NCI-H748 (cell line): ENCODE results near the gene ITGB1BP2.
"Not testable (repeated sequence)": the region's sequence is repeated elsewhere in the genome, so short reads cannot be mapped to it uniquely, and the experiment has no call there.

Experiments used
- DNase-seq: peaks from one replicate; lab custom pipeline; 2025; ENCODE audit not compliant: unreplicated experiment; lab: John Stamatoyannopoulos, UW

ITGB1BP2 gene

GRCh38 chrX:71301195-71301924 lies at the start of gene ITGB1BP2:
Gene ITGB1BP2 (plus strand): TSS chrX:71301750. CDS start chrX:71301807, 57 bp downstream.
- no peak for DNase-seq

GRCh38 chrX:71252221-71252620 lies 49.3 kb upstream of the ITGB1BP2 start:
- DNase-seq: no peak

- peak; percentile 63 for DNase-seq
Measured at GRCh38 chrX:71253253-71254091, 48.1 kb upstream of the ITGB1BP2 start.

- peak; percentile 89 for DNase-seq
Measured at GRCh38 chrX:71254092-71254963, 47.2 kb upstream of the ITGB1BP2 start, which contains the start of gene ZMYM3. Gene ZMYM3 (minus strand): TSS chrX:71254140. CDS start chrX:71253255, 885 bp downstream.

GRCh38 chrX:71256051-71256450 lies 45.5 kb upstream of the ITGB1BP2 start:
- DNase-seq: no peak

- DNase-seq: no peak
Measured at GRCh38 chrX:71256856-71257255, 44.7 kb upstream of the ITGB1BP2 start.

- DNase-seq: not testable (repeated sequence)
Measured at GRCh38 chrX:71268624-71269023, 32.9 kb upstream of the ITGB1BP2 start.

- no peak for DNase-seq
Measured at GRCh38 chrX:71269801-71270395, 31.7 kb upstream of the ITGB1BP2 start.

- DNase-seq: not testable (repeated sequence)
Measured at GRCh38 chrX:71272313-71272712, 29.2 kb upstream of the ITGB1BP2 start.

GRCh38 chrX:71281300-71281699 lies 20.2 kb upstream of the ITGB1BP2 start:
- DNase-seq: not testable (repeated sequence)

GRCh38 chrX:71282514-71283402 lies 18.8 kb upstream of the ITGB1BP2 start:
- peak; percentile 73 for DNase-seq

GRCh38 chrX:71283403-71284143 lies 18.0 kb upstream of the ITGB1BP2 start, which contains the start of gene NONO:
Gene NONO (plus strand): TSS chrX:71283635. CDS start chrX:71290638, 7,003 bp downstream.
- DNase-seq: peak; percentile 100

- DNase-seq: no peak
Measured at GRCh38 chrX:71285929-71286328, 15.6 kb upstream of the ITGB1BP2 start.

GRCh38 chrX:71291381-71291780 lies 10.2 kb upstream of the ITGB1BP2 start:
- DNase-seq: no peak

GRCh38 chrX:71292669-71293365 lies 8.7 kb upstream of the ITGB1BP2 start:
- no peak for DNase-seq

GRCh38 chrX:71296806-71297205 lies 4.7 kb upstream of the ITGB1BP2 start:
- no peak for DNase-seq

GRCh38 chrX:71298119-71298518 lies 3.4 kb upstream of the ITGB1BP2 start:
- DNase-seq: no peak

- DNase-seq: not testable (repeated sequence)
Measured at GRCh38 chrX:71300064-71300463, 1.5 kb upstream of the ITGB1BP2 start.
